ENCODE results near the gene WNT10A. TPM values are rescaled to one million over a fixed set of nuclear protein-coding genes. Genes with fewer than 3 reads are reported as not detected.
A peak's percentile ranks its signal among the peaks of the same experiment; 100 is the strongest.

Gene WNT10A
- total and polyA plus RNA-seq, 2 of the 8 experiments (the other 6 are each of a cell fraction or from before 2014, with no cell fraction given): 0.05 TPM; not detected in 1

DNA sequence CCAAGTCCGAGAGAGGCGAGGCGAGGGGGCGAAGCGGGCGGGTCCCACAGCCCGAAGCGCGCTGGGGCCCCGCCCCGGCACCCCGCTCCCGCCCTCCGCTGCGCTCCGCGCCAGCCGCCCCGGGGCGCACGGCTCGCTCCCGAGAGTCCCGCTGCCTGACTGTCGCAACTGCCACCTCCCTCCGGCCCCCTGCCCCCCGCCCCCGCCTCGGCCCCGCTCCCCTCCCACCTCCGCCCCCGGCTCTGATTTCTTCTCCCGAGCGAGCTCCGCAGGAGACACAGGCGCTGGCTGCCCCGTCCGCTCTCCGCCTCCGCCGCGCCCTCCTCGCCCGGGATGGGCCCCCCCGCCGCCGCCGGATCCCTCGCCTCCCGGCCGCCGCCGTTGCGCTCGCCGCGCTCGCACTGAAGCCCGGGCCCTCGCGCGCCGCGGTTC, 21.1 kb upstream of the WNT10A start, which contains the start of gene WNT6:
Gene WNT6, plus strand, starts transcription at position 250 of the 432 bp plus-strand sequence. CDS start 233 bp downstream, outside the sequence.
- Histone ChIP-seq H3K23ac (ENCODE audit: insufficient read length) (no peak within 1 kb of the TSS), H4K8ac (ENCODE audit: extremely low read depth, insufficient read depth, low read length) (no peak within 1 kb of the TSS; the same call in 1 of the 2 replicates), H4K5ac (ENCODE audit: insufficient read length, low read depth, low read length) (no peak within 1 kb of the TSS), H4K20me1 (replicated peaks in 1 of 2; ENCODE audit: control insufficient read depth in 1 of 2, insufficient read depth in 2 of 2, low read length in 2 of 2) (peaks cover 11 to 17% of the 10 kb centered on the region in 2 experiments), H3K14ac (ENCODE audit: insufficient read length) (no peak within 1 kb of the TSS), H3K36me3 (ENCODE audit: control insufficient read depth in 2 of 4, insufficient read depth in 4 of 4, low read length in 3 of 4) (peaks cover 0 to 2% (median 0%) of the 10 kb centered on the region in 4 experiments; a peak in 1 of 8 replicates), H4K91ac (replicated peaks; ENCODE audit: insufficient read length, low read length) (no peak within 1 kb of the TSS), H3K4ac (replicated peaks; ENCODE audit: insufficient read length, low read depth, low read length) (no peak within 1 kb of the TSS), H2BK15ac (ENCODE audit: low read length) (peak within 1 kb of the TSS; percentile 40; the same call in 1 of the 2 replicates), H3K56ac (replicated peaks; ENCODE audit: insufficient read length, low read depth, low read length) (no peak within 1 kb of the TSS), H2BK120ac (replicated peaks; ENCODE audit: low read depth, low read length) (no peak within 1 kb of the TSS), H3K27ac (ENCODE audit: low read depth, low read length) (no peak within 1 kb of the TSS), H2BK20ac (ENCODE audit: low read length) (no peak within 1 kb of the TSS), H3K23me2 (ENCODE audit: low read depth, low read length) (peaks cover 5% of the 10 kb centered on the region; the same call in 1 of the 2 replicates), H2BK5ac (ENCODE audit: low read depth, low read length) (no peak within 1 kb of the TSS), H2AK5ac (ENCODE audit: low read depth, low read length) (no peak within 1 kb of the TSS), H3K18ac (ENCODE audit: extremely low read depth, low read length) (no peak within 1 kb of the TSS; the same call in 1 of the 2 replicates), H3K27me3 (replicated peaks in 1 of 4; ENCODE audit: control insufficient read depth in 3 of 4, extremely low read depth in 1 of 4, insufficient read depth in 3 of 4, low read length in 3 of 4) (peaks cover 81 to 98% (median 95%) of the 10 kb centered on the region in 4 experiments), H2AFZ (ENCODE audit: low read length) (no peak within 1 kb of the TSS), H3K4me1 (replicated peaks in 1 of 4; ENCODE audit: control insufficient read depth in 3 of 4, insufficient read depth in 4 of 4, low read length in 3 of 4) (peaks cover 13 to 41% (median 25%) of the 10 kb centered on the region in 4 experiments), H3K79me2 (ENCODE audit: control insufficient read depth in 1 of 2, insufficient read depth in 2 of 2, low read length in 2 of 2) (no peaks in the 10 kb centered on the region), H3K4me3 (ENCODE audit: extremely low read depth in 1 of 4, insufficient read depth in 2 of 4, low read depth in 3 of 4, low read length in 4 of 4) (peak within 1 kb of the TSS; percentile 21 to 56 (median 25)), H3K9ac (replicated peaks in 1 of 4; ENCODE audit: extremely low read depth in 1 of 4, low read depth in 3 of 4, low read length in 3 of 4) (no peak within 1 kb of the TSS), H2BK12ac (ENCODE audit: low read depth, low read length) (no peak within 1 kb of the TSS), H3K9me3 (ENCODE audit: insufficient read depth in 2 of 2, low read depth in 1 of 2, low read length in 1 of 2) (no peaks in the 10 kb centered on the region), H3K79me1 (ENCODE audit: low read depth, low read length) (no peaks in the 10 kb centered on the region), H3K4me2 (ENCODE audit: insufficient read depth in 1 of 2, low read depth in 2 of 2, low read length in 2 of 2) (peak within 1 kb of the TSS; percentile 63 to 72)
- ChIA-PET POLR2A (ENCODE audit: partially characterized antibody) (interaction anchor here (1.3 to 1.5 kb wide), 3 partner anchors 15 to 20 kb away, joined by 3 read pairs; no protein-coding TSS in a partner anchor), CTCF (ENCODE audit: partially characterized antibody) (interaction anchor here (1.2 to 7.4 kb wide), 8 partner anchors 12 to 135 kb away, joined by 3 to 83 read pairs (median 7); no protein-coding TSS in a partner anchor)
- no peak for FAIRE-seq
- WGBS, 2 experiments (ENCODE audit: extremely low coverage in 1 of 2, insufficient coverage in 1 of 2, insufficient read length in 1 of 2, insufficient replicate concordance in 2 of 2, low coverage in 1 of 2, low lambda C conversion rate in 2 of 2, missing lambda C conversion rate in 1 of 2): no CpG with 5 or more reads among the region's 64 CpGs
- DNase-seq (ENCODE audit: low read depth in 1 of 2, low spot score in 2 of 2): no peak
- TF ChIP-seq, protein P1, sequence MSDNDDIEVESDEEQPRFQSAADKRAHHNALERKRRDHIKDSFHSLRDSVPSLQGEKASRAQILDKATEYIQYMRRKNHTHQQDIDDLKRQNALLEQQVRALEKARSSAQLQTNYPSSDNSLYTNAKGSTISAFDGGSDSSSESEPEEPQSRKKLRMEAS (IDR thresholded peaks at IDR 0.05): no peak
- TF ChIP-seq SP2 (IDR thresholded peaks at IDR 0.05; ENCODE audit: low read length): no peak

Data from H1 (cell line).